GM18870 (cell line): ENCODE results near the gene MATR3.

Source experiments
- ATAC-seq: cut with Tn5 transposase; IDR thresholded peaks from one replicate; pipeline ENCODE4 v1.9.1; 2021; ENCODE audit warnings: moderate library complexity; ENCODE audit not compliant: unreplicated experiment

Gene MATR3

GRCh38 chr5:139272471-139273321, 20.8 kb upstream of the MATR3 start:
- no peak for ATAC-seq

DNA sequence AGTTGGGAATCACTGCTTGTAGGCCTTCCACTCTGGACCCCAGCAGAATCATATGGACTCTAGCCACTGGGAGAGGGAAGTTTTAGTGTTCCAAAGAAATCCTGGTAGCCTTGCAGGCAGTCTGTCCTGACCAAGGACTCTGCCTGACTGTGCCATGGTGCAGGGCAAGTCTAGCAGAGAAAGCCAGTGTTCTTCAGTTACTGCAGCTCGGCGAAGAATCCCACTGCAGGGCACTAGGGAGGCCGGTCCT, 20.3 kb upstream of the MATR3 start:
- no peak for ATAC-seq

DNA sequence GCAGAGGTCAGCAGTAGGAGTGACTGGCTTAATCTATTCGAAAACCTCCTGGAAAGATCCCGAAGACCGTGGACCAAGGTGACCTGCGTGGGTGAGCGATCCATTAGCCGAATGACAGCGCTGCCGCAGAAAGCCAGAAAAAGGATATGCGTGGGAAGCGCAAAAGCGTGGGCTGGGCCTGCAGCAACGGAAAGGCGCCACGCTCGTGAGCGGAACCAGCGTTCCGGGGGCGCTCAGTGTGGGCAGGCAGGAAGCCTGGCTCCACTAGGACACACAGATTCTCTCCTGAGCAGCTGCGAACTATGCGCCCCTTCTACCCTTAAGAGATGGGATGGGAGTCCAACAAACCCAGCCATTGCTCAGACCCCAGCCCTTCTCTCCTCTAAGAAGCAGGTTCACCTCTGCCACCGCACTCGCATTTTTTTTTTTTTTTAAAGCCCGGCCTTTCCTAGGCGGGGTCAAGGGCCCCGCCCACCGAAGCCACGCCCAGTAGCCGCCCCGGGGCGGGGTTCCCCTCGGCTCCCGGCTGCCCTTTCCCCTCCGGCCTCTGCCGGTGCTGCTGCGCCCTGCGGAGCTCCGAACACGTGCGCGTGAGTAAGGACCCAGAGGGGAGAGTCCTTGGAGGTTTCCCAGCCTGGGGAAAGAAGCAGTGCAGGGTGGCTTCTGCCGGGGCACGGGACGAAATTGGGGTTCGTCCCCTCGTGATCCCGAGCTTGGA, 19.8 kb upstream of the MATR3 start:
- peak; percentile 70 for ATAC-seq

DNA sequence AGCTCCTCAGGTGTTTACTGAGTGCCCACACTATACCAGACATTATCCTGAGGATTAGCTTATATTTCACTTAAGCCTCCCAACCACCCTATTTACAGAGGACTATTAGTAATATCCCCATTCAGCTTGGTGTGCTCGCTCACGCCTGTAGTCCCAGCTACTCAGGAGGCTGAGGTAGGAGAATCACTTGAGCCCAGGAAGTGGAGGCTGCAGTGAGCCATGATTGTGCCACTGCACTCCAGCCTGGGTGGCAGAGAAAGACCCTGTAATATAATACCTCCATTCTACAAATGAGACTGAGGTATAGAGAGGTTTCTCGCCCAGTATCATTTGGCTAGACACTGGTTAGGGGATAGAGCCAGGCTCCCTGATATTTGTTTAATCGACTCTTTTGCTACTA, 18.0 kb upstream of the MATR3 start:
- ATAC-seq, result no peak

- no peak for ATAC-seq
Observed at GRCh38 chr5:139275956-139276355, 17.6 kb upstream of the MATR3 start.

GRCh38 chr5:139276426-139276825, 17.1 kb upstream of the MATR3 start:
- no peak for ATAC-seq

GRCh38 chr5:139277171-139277570, 16.4 kb upstream of the MATR3 start:
- no peak for ATAC-seq

- ATAC-seq, result no peak
Observed at GRCh38 chr5:139278540-139279274, 14.8 kb upstream of the MATR3 start.

DNA sequence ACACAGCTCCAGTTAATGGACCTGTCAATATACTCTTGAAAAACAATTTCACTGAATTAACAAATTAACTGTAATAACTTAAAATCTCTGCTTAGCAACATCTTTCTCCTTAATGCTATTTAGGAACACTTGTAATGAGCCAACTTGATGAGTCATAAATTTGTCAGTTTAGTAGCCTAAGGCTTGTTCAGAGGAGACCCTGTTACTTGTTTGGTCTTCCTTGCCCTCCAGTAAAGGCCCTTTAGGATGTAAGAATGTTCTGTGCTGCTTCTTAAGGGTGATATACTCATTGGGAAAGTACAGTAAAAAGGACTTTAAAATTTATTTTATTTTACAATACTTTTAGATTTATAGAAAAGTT, 11.4 kb upstream of the MATR3 start:
- no peak for ATAC-seq

DNA sequence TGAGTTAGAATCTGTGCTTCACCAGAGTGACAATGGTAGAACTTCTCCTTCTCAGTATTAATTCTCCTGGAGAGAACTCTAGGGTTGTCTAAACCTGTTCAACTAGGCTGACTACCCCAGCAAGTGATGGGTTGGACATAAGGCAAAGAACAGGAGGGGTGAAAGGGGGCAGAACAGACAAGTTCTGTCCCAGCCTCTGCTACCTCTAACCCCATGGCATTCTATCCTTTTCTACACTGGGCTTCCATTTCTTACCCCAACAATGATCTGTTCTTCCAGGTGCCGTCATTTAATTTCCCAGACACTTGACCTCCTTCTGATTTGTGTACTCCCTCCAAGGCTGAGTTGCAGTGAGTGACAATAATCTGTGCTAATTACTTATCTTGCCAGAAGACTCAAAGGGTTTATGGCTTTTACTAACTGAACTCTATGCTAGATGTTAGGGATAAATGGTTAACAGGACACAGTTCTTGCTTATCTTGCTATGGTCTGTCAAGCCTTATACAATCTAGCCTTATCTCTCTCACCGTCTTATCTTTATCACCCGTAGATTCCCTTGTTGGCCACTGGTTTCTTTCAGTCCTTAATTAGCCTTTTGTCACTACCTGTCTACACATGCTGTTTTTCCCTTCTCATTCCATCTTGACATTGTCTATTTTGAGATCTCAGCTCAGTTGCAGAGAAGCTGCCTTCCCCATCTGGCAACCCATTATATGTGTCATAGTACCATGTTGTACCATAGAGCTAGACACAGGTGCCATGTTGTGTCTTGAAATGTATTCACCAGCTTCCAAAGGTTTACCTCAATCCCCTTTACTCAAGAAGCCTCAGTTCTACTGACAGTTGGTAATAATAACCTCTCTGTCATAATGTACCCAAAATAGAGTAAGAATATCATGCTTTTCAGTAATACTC, 10.0 kb upstream of the MATR3 start:
- no peak for ATAC-seq

- ATAC-seq, result no peak
Observed at GRCh38 chr5:139284295-139284694, 9.2 kb upstream of the MATR3 start.

DNA sequence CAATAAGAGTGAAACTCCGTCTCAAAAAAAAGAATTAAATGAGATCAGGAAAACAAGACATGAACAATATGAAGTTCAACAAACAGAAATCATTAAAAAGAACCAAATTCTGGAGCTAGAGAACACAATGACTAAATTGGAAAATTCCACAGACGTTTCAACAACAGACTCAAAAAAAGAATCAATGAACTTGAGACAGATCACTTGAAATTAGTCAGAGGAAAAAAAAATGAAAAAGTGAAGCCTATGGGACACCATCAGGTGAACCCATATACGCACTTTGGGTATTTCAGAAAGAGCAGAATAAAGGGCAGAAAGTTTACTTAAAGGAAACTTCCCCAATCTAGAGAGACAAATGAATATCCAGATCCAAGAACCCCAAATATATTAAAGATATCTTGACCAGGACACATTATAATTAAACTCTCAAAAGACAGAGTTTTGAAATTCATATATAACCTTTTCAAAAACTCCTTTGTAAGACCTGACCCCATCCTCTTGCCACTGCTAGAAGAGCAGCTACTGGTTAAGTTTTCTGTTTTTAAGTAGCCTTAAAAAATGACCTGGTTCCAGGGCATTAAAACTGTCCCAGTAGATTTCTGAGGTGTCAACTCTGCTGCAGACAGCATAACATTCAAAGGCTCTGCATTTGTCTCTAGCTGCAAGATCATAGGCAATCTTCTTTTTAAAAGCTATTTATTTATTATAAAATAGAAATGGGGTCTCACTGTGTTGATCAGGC, 7.7 kb upstream of the MATR3 start:
- no peak for ATAC-seq

DNA sequence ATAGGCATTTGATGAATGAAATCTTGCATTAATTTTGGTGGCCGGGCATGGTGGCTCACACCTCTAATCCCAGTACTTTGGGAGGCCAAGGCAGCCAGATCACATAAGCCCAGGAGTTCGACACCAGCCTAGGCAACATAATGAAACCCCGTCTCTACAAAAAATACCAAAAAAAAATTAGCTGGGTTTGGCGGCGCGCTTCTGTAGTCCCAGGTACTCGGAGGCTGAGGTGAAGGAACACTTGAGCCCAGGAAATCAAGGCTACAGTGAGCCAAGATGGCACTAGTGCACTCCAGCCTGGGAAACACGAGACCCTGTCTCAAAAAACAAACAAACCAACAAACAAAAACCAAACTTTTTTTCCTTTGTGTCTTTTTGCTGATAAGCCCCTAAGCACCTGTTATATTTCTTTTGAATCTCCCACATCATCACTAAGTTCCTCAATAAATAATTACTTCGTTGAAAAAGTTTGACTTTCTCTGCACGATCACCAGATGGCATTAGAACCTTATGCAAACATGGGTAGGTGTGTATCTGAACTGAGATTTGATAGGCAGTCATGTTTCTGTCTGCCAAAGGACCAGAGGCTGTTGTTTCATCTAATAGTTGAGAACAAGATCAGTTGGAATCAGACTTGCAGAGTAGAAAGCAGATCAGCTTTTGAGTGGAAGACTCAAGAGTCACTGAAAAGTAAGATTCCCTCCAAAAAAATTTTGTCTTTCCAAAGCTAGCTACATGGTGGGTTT, 5.5 kb upstream of the MATR3 start:
- ATAC-seq, result no peak

- ATAC-seq, result no peak
Observed at GRCh38 chr5:139291051-139291450, 2.5 kb upstream of the MATR3 start.

- no peak for ATAC-seq
Observed at GRCh38 chr5:139293202-139293506, 386 bp upstream of the MATR3 start.

DNA sequence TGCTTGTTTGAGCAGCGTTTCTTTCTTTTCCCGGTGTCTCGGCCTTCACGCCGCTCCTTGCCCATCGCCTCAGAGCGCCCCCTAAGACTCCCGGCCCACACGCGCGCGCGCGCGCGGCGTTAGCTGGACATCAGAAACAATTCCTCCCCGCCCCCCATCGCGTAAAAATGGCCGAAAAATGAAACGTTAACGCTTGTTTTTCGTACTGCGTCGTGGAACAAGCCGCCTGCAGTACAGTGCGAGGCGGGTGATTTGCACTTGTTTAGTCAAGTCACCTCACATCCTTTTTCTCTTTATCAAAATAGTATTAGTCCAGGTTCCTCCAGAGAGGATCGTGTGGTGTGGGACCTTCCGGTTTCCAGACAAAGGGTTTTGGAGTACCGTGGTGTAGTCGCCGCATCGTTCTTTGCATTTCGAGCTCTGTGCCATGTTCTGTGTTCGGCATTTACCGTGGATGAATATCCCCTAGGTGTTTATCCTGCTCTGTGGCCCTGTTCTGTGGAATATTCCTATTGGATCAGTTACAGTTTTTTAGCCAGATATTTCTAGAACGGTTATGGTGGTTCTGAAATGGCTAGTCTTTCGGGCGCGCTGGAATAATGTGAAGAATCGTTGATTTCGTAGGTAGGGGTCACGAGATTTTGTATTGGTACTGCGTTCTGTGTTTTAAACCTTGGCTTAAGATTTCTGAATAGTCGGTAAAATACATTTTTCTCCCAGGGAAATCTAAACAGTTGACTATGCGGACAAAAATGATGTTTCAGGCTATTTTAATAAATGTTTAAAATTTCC, 1.0 kb downstream of the MATR3 start:
- peak; percentile 16 for ATAC-seq

- ATAC-seq, result no peak
Observed at GRCh38 chr5:139295346-139296057, 2.0 kb downstream of the MATR3 start.

DNA sequence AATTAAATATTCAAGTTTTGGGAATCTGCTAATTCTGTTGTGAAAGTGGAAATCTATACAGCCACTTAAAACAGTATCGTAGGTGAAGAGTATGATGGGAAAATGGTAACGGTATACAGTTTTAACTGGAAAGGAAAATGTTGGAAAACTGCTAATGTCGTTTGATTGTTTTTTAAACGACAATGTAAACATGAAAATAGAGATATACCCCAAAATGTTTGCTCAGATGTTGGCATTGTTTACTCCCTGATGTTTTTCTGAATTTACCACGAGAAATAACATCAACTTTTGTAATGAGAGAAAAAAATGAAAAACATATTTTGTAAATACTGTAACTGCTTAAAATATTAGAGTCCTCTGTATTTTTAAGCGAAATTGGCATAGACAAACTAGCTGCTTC, 2.7 kb downstream of the MATR3 start:
- no peak for ATAC-seq
